HG03469 (cell line): ENCODE measurements around the gene DMPK.

ENCODE experiments used
- ATAC-seq: cut with Tn5 transposase; IDR thresholded peaks from one replicate; pipeline ENCODE4 v1.9.1; 2021; ENCODE audit warnings: mild to moderate bottlenecking, moderate library complexity, moderate number of reproducible peaks; ENCODE audit not compliant: unreplicated experiment

The DMPK gene

DNA sequence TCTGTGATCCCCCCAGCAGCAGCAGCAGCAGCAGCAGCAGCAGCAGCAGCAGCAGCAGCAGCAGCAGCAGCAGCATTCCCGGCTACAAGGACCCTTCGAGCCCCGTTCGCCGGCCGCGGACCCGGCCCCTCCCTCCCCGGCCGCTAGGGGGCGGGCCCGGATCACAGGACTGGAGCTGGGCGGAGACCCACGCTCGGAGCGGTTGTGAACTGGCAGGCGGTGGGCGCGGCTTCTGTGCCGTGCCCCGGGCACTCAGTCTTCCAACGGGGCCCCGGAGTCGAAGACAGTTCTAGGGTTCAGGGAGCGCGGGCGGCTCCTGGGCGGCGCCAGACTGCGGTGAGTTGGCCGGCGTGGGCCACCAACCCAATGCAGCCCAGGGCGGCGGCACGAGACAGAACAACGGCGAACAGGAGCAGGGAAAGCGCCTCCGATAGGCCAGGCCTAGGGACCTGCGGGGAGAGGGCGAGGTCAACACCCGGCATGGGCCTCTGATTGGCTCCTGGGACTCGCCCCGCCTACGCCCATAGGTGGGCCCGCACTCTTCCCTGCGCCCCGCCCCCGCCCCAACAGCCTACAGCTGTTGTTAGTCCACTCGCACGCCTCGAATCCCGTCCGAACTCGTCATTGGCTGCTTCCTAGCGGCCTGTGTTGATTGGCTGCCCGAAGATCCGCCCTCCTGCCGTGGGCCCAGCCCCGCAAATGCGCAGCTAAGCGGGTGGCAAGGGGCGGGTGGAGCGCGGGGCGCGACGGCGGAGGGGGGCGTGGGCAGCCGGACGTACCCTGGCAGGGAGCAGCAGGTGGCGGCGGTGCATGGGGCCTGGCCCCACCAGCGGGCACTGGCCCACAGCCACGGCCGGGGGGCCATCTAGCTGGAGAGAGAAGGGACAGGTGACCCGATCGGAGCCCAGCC lies 11.8 kb downstream of the DMPK start:
- ATAC-seq, result peak; percentile 34

GRCh38 chr19:45769821-45770191 lies 12.5 kb downstream of the DMPK start:
- ATAC-seq, result no peak

DNA sequence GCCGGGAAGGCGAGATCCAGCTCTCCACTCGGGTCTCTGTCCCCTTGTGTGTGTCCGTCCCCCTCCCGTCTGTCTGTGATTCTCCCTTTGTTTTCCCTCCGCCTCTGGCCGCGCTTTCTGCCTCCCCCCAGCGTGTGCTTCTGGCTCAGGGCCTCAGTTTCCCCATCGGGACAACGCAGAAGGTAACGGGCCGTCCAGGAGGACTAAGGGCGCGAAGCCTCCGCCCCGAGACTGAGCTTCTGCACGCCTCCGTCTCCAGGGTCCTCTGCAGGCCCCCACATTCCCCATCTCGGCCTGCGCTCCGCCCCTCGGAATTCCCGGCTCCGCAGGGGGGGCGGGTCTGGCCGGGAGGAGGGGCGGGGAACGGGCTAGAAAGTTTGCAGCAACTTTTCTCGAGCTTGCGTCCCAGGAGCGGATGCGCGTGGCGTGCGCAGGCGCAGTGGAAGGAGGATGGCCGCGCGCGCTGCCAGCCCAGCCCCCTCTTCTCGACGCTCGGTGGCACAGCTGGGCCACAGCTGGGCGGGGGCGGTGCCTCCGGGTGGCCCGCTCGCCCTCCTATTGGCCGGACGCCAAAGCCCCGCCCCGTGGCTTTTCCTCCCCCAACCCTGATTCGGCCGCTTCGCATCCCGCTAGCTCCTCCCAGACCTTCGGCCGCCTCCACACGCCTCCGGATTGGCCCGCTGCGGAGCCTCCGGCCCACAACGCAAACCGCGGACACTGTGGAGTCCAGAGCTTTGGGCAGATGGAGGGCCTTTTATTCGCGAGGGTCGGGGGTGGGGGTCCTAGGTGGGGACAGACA lies 13.1 kb downstream of the DMPK start, which contains the start of gene SIX5:
TSS of gene SIX5 (minus strand) at position 269 of the 799 bp plus-strand sequence. CDS start 408 bp downstream, outside the sequence.
- ATAC-seq, result peak; percentile 41

DNA sequence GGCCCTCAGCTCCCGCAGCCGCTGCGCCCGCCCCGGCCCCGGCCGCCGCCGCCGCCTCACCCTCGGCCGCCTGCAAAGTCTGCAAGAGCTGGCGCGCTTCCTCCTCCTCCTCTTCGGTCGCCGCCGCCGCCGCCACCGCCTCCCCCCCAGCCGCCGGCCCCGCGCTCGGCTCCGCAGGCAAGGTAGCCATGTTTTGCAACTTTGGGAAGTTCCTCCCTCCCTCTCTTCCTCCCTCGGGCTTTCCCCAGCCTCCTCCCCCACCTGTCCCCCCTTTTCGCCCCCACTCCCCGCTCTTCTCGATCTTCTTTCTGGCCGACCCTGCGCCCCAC lies 13.7 kb downstream of the DMPK start:
- no peak for ATAC-seq

GRCh38 chr19:45767881-45768654 lies 14.2 kb downstream of the DMPK start:
- ATAC-seq, result no peak

GRCh38 chr19:45767410-45767880 lies 14.8 kb downstream of the DMPK start:
- ATAC-seq, result no peak

DNA sequence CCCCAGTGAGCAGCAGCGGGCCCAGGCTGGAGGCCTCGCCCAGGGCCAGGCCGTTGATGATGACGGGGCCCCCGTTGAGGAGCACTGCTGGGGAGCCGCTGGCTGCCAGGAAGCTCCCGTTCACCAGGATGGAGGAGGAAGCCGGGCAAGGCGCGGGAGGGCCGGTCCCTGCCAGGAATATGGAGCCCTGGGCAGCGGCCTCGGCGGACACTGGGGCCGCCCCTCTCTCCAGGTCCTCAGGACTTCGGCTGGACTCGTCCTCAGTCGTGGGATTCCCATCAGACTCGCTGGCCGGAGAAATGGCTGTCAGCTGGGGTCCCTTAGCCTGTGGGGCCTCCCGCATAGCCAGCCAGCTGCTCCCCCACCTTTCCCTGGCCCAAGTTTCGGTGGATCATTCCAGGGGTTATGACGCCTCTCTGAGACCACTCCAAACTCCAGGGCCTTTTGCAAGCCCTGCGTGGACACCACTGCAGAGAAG lies 15.4 kb downstream of the DMPK start:
- ATAC-seq, result no peak

- ATAC-seq, result no peak
Observed at GRCh38 chr19:45766296-45766868, 15.9 kb downstream of the DMPK start.

GRCh38 chr19:45765702-45766295 lies 16.5 kb downstream of the DMPK start:
- ATAC-seq, result no peak

DNA sequence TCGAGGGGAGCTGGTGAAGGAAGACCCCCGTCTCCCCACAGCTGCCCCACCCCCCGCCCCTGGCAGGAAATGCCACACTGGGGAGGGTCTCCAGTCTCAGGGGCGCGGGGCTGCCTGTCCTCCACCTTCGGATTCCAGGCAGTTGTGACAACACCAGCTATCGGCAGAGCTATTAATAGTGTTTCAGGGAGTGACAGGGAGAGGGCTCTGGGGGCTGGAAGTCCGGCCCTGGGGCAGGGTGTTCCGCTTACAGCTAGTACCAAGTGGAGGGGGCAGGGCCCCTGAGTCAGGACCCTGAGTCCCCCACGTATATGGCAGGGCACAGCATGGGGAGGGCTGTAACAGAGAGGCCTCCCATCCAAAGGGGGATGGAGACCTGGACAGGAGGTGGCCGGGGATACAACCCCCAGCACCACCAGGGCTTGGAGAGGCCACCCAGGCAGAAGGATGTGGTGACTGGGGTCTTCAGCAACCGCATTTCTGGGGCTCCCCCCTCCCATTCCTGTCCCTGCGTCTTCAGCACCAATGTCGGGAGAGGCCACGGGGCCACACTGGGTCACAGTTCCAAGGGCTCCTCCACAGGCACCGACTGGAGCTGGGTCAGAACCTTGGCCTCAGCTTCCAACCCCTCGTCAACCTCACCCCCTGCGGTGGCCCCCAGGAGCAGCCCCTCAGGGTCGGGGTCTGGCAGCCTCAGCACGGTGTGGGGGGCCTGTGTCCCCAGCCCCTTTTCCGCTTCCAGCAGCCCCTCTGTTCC lies 17.2 kb downstream of the DMPK start:
- no peak for ATAC-seq

- ATAC-seq, result no peak
Observed at GRCh38 chr19:45764475-45764874, 17.8 kb downstream of the DMPK start.

DNA sequence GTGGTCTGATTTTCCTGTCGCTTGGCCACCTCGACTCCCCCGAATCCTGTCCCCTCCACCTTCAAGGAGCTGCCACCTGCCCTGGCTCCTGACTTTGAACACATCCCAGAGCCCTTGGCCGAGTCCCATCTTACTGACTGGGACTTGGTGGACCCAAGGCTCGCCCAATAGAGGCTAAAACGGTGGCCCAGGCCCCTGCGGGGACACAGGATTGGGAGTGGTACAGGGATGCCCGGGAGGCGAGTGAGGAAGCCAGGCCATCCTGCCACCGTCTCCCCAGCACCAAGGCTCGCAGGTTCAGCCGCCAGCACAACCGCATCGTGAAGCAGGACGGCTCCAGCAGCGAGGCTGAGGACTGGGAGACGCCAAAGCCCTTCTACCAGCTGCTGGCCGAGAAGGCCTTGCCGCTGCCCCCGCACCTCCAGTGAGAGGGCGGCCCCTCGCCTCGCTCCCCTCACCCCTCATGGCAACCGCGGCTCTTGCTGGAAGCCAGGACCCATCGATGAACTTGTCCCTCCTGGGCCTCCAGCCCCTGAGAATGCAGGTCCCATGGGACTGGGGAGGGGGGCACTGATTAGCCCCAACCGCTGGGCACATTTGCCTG lies 18.5 kb downstream of the DMPK start:
- ATAC-seq, result no peak

- no peak for ATAC-seq
Observed at GRCh38 chr19:45762870-45763631, 19.2 kb downstream of the DMPK start.

DNA sequence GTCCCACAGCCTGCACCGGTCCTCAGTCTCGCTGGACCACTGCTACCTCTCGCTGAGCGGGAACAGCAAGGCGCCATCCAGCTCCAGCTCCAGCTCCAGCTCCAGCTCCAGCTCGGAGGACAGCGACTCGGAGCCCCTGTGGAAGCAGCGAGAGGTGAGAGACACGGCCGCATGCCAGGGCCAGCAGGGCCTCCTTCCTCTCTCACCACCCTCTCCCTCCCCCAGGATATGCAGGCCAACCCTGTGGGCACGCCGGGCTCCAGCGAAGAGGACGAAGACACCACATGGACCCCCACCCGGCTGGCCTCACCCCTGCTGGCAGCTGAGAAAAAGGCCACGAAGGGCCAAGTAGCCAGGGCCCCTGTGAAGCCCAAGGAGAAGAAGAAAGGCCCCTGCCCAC lies 20.6 kb downstream of the DMPK start:
- ATAC-seq, result no peak

DNA sequence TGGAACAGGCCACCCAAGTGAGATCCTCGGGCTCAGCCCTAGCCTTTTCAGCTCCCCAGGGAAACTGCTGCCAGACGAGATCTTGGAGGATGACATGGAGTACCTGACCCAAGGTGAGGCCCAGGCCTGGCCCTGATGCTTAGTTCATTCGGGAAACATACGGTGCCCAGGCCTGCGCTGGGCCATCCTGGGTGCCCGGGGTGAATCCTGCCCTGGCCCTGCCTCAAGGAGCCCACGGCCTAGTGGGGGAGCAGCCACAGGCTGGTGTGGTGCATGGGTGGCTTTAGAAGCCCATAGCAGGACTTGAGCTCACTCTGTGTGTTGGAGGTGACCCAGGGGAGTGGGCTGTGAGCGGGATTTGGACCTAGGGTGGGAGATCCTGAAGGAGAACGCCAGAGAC lies 23.4 kb downstream of the DMPK start:
- no peak for ATAC-seq

GRCh38 chr19:45757695-45758094 lies 24.6 kb downstream of the DMPK start:
- no peak for ATAC-seq

DNA sequence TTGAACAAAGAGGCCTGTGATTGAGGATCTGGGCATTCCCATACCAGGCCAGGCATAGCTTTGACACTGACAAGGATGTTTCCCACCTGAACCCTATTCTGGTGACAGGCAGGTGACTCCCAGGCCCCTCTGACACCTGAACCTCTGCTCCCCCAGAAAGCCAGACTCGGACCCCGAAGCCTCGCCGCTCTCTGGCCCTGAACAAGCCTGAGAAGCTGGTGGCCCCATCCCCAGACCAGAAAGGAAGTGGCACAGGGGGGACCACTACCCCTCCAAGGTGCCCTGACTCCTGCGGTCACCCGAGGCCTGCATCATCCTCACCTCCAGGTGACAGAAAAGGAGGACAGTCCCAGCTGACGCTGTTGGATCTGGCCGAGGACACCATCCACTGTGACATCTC lies 28.0 kb downstream of the DMPK start:
- no peak for ATAC-seq

DNA sequence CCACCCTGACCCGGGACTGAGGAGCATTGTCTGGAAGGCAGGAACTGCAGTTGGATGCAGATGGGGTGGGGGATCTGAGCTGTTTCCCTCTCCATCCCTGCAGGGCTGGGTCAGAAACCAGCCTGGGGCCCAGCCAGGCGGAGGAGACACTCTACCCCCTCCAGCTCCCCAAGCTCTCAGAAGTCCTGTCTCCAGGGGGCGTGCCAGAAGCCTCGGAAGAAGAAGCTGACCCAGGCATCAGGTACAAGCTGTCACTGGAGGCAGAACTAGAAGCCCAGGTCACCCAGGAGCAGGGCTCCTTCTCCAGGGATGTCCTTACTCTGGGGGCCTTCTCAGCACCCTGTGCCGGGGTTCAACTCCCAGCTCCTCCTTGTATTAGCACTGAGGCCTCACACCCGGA lies 28.7 kb downstream of the DMPK start:
- ATAC-seq, result no peak
